B cell (primary cell): ENCODE results near the gene PSMD11. TPM values are rescaled to one million over a fixed set of nuclear protein-coding genes. Genes with fewer than 3 reads are reported as not detected.
A peak's percentile ranks its signal among the peaks of the same experiment; 100 is the strongest.

Source experiments
- ATAC-seq: fragments of 200-7000 bp; cut with Tn5 transposase; one replicate; pipeline ENCODE4 v1.10.0; 2021; ENCODE audit warnings: low read depth, mild to moderate bottlenecking, moderate number of reproducible peaks, moderate library complexity
- CTCF ChIA-PET: fragments of 350-600 bp; sonication (Branson Sonifier 250); formaldehyde crosslinking; loops from one replicate; lab custom pipeline; 2021; ENCODE audit warnings: antibody characterized with exemption, inconsistent platforms; lab: Charles Lee
- POLR2A ChIA-PET: fragments of 350-600 bp; sonication (Branson Sonifier 250); formaldehyde crosslinking; loops from one replicate; lab custom pipeline; 2021; ENCODE audit warnings: antibody characterized with exemption; lab: Charles Lee
- DNase-seq: peaks from one replicate; pipeline ENCODE4 v3.0.0; 2013
- H2AFZ ChIP-seq: 2 replicates; pipeline ENCODE4 v1.6.1; 2012; ENCODE audit warnings: mild to moderate bottlenecking, low read depth, low read length; ENCODE audit not compliant: insufficient read depth, poor library complexity, severe bottlenecking
- H3K27ac ChIP-seq, 2 donors: 1 replicate in 1 of 2; 2 replicates in 1 of 2; pipeline ENCODE4 v1.5.1; 2012 to 2013; ENCODE audit warnings: low read length in 2 of 2, mild to moderate bottlenecking in 2 of 2, moderate library complexity in 1 of 2
- H3K27me3 ChIP-seq, 4 experiments: fragments of 200-600 bp in 1 of 4; sonication (generic) in 1 of 4; replicated peaks in 1 of 4; 1 replicate in 2 of 4; 2 replicates in 2 of 4; pipeline versions ENCODE4 v1.6.1 to v1.7.0; 2013 to 2016; ENCODE audit warnings: low read length in 3 of 4, mild to moderate bottlenecking in 2 of 4, mixed read lengths in 1 of 4, moderate library complexity in 1 of 4; ENCODE audit not compliant: insufficient read depth in 4 of 4, control insufficient read depth in 3 of 4; ENCODE audit errors: control extremely low read depth in 1 of 4
- H3K36me3 ChIP-seq, 2 experiments: replicated peaks in 1 of 2; 1 replicate in 1 of 2; 2 replicates in 1 of 2; pipeline versions ENCODE4 v1.6.1 to v1.7.1; 2013; ENCODE audit warnings: low read length in 1 of 2; ENCODE audit not compliant: insufficient read depth in 2 of 2, control insufficient read depth in 1 of 2; ENCODE audit errors: control extremely low read depth in 1 of 2, extremely low read depth in 1 of 2
- H3K4me1 ChIP-seq, 2 donors: fragments of 200-600 bp in 1 of 2; sonication (generic) in 1 of 2; 1 replicate in 1 of 2; 2 replicates in 1 of 2; pipeline versions ENCODE4 v1.5.1 to v1.6.1; 2013 to 2017; ENCODE audit warnings: low read length in 2 of 2; ENCODE audit not compliant: control insufficient read depth in 2 of 2, insufficient read depth in 2 of 2
- H3K4me2 ChIP-seq: replicated peaks from 2 replicates; pipeline ENCODE3; 2012; ENCODE audit warnings: mild to moderate bottlenecking, low read depth, low read length; ENCODE audit not compliant: poor library complexity, severe bottlenecking
- H3K4me3 ChIP-seq, 5 experiments: fragments of 200-600 bp in 1 of 5; sonication (generic) in 1 of 5; 1 replicate in 3 of 5; 2 replicates in 2 of 5; pipeline versions ENCODE4 v1.5.1 to v1.7.0; 2011 to 2016; ENCODE audit warnings: low read length in 4 of 5, mild to moderate bottlenecking in 4 of 5, low read depth in 2 of 5, control low read depth in 1 of 5, moderate library complexity in 1 of 5; ENCODE audit not compliant: insufficient read depth in 1 of 5; ENCODE audit errors: control extremely low read depth in 1 of 5, extremely low read depth in 1 of 5
- H3K79me2 ChIP-seq: fragments of 200-600 bp; sonication (generic); one replicate; pipeline ENCODE4 v1.6.0; 2016; ENCODE audit warnings: low read length; ENCODE audit not compliant: control insufficient read depth, insufficient read depth
- H3K9ac ChIP-seq: fragments of 200-600 bp; sonication (generic); 2 replicates; pipeline ENCODE4 v1.6.1; 2017; ENCODE audit warnings: mild to moderate bottlenecking, low read length, moderate library complexity
- H3K9me3 ChIP-seq, 3 donors: one replicate each; pipeline versions ENCODE4 v1.6.1 to v1.7.1; 2013; ENCODE audit warnings: low read length in 2 of 3; ENCODE audit not compliant: control insufficient read depth in 2 of 3, insufficient read depth in 1 of 3; ENCODE audit errors: control extremely low read depth in 1 of 3
- H4K20me1 ChIP-seq: 2 replicates; pipeline ENCODE4 v1.6.0; 2012; ENCODE audit warnings: mild to moderate bottlenecking, low read length; ENCODE audit not compliant: insufficient read depth, control insufficient read depth, poor library complexity, severe bottlenecking
- H3K27ac Mint-ChIP-seq: one replicate; pipeline ENCODE4 v1.8.0; 2021; ENCODE audit warnings: mixed read lengths
- H3K27me3 Mint-ChIP-seq: one replicate; pipeline ENCODE4 v1.8.0; 2021; ENCODE audit warnings: mixed read lengths
- H3K4me1 Mint-ChIP-seq: one replicate; pipeline ENCODE4 v1.8.0; 2021; ENCODE audit warnings: mixed read lengths
- H3K4me3 Mint-ChIP-seq: one replicate; pipeline ENCODE4 v1.8.0; 2021; ENCODE audit warnings: mixed read lengths
- H3K9me3 Mint-ChIP-seq: one replicate; pipeline ENCODE4 v1.8.0; 2022; ENCODE audit warnings: mixed read lengths; ENCODE audit not compliant: insufficient read depth
- EZH2 ChIP-seq: IDR thresholded peaks from 2 replicates; pipeline ENCODE4 v1.6.1; 2012; ENCODE audit warnings: borderline replicate concordance, low read depth, mild to moderate bottlenecking, moderate library complexity, low read length; ENCODE audit not compliant: insufficient read depth, poor library complexity, severe bottlenecking
- WGBS: methylation state at CpG from one replicate; pipeline ENCODE4 v1.1.5; 2013; ENCODE audit warnings: missing lambda C conversion rate; ENCODE audit not compliant: insufficient coverage; 5-methylcytosine and 5-hydroxymethylcytosine counted together
- intact Hi-C: fragments of 100-400 bp; cut with micrococcal nuclease; formaldehyde crosslinking; loops from one replicate; pipeline ENCODE4 v1.10.0; 2022
- polyA plus RNA-seq: library from polyadenylated mRNA; depleted of rRNA; stranded (reverse); fragments of >200 nt; gene quantifications from 2 replicates; pipeline ENCODE4 v1.2.3, GENCODE V29; 2012
- total RNA-seq, 2 donors: library from RNA; stranded (reverse); fragments of 120-200 nt in 1 of 2; gene quantifications; 1 replicate in 1 of 2; 2 replicates in 1 of 2; pipeline versions ENCODE4 v1.2.3 to v1.2.4, GENCODE V29; 2013 to 2022
- TF ChIP-seq, protein P1 (sequence below): fragments of 200-600 bp; IDR thresholded peaks from one replicate; pipeline ENCODE4 v1.8.0; 2022; ENCODE audit warnings: antibody characterized with exemption, mild to moderate bottlenecking

Gene PSMD11
- total and polyA plus RNA-seq, 2 donors (not counting 1 experiment from before 2014, with no cell fraction given) = 23.8 to 73.4 TPM

DNA sequence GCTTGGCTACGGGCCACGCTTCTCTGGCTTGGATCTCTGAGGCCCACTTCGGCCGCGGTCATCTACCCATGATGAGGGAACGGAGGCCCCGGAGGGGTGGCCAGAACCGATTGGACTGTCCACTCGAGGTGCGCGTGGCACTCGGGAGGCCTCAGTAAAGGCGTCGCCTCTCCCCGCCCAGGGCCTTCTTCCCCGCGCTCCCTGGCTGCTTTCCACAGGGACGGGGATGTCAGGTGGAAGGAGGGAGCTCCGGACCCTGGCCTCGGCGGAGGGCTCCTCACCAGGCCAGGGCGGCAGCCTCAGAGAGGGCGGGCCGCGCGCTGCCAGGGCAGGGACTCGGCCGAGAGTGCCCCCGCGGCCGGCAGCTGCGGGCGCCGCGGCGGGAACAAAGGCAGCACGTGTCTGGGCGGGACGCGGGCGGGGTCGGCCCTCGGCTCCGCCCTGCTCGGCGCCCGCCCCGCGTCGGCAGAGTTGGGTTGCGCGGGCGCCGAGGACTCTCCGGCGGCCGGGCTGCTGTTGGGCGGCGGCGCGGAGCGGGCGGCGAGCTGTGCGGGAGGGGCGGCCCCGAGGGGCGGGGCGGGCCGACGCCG is 41.9 kb downstream of the PSMD11 start:
- peak; percentile 87 for DNase-seq
- Mint-ChIP-seq H3K4me3 (peak overlapping the region; percentile 78), H3K27me3 (no peaks in the 10 kb centered on the region), H3K9me3 (no peaks in the 10 kb centered on the region), H3K27ac (peak overlapping the region; percentile 73), H3K4me1 (peaks cover 50% of the 10 kb centered on the region)
- WGBS = 14% methylated on average over 72 of the region's 72 CpGs
- Histone ChIP-seq H3K4me1 (peaks cover 47% of the 10 kb centered on the region in 2 donors), H3K36me3 (peaks cover 0 to 20% of the 10 kb centered on the region in 2 experiments), H3K27me3 (no peaks in the 10 kb centered on the region), H3K9ac (peak overlapping the region; percentile 54), H3K4me3 (peak overlapping the region in 4 of 5 experiments; percentile 19 to 64 (median 54)), H4K20me1 (peaks cover 11% of the 10 kb centered on the region), H3K4me2 (peak overlapping the region; percentile 96), H3K79me2 (peaks cover 34% of the 10 kb centered on the region), H3K27ac (peak overlapping the region in 1 of 2 donors; percentile 69), H3K9me3 (no peaks in the 10 kb centered on the region), H2AFZ (peak overlapping the region; percentile 77)
- ChIA-PET POLR2A (interaction anchor here (0.7 to 0.8 kb wide), 2 partner anchors 37 to 121 kb away, joined by 3 to 7 read pairs; no protein-coding TSS in a partner anchor), CTCF (interaction anchor here (0.9 to 10.2 kb wide), 7 partner anchors 24 to 421 kb away, joined by 3 to 139 read pairs (median 8); no protein-coding TSS in a partner anchor)
- peak; percentile 76 for ATAC-seq
- no peak for TF ChIP-seq EZH2
- TF ChIP-seq, protein P1, sequence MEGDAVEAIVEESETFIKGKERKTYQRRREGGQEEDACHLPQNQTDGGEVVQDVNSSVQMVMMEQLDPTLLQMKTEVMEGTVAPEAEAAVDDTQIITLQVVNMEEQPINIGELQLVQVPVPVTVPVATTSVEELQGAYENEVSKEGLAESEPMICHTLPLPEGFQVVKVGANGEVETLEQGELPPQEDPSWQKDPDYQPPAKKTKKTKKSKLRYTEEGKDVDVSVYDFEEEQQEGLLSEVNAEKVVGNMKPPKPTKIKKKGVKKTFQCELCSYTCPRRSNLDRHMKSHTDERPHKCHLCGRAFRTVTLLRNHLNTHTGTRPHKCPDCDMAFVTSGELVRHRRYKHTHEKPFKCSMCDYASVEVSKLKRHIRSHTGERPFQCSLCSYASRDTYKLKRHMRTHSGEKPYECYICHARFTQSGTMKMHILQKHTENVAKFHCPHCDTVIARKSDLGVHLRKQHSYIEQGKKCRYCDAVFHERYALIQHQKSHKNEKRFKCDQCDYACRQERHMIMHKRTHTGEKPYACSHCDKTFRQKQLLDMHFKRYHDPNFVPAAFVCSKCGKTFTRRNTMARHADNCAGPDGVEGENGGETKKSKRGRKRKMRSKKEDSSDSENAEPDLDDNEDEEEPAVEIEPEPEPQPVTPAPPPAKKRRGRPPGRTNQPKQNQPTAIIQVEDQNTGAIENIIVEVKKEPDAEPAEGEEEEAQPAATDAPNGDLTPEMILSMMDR = no peak
- intact Hi-C loops = loop anchor here (10.0 kb wide), 1 partner anchor 389 kb away; the partner anchor contains the start of gene MYO1D
